ENCODE data around the gene COL16A1.

The COL16A1 gene

GRCh38 chr1:31664528-31664927, 39.3 kb downstream of the COL16A1 start:
- no peak for DNase-seq (ENCODE audit: low spot score)
- no peak for TF ChIP-seq CTCF (IDR thresholded peaks at IDR 0.05; ENCODE audit: extremely low read depth, missing control alignments)

- DNase-seq (ENCODE audit: low spot score) = peak; percentile 83
- peak; percentile 96 for TF ChIP-seq CTCF (IDR thresholded peaks at IDR 0.05; ENCODE audit: extremely low read depth, missing control alignments)
Measured at GRCh38 chr1:31663622-31664452, 40.0 kb downstream of the COL16A1 start.

- no peak for TF ChIP-seq CTCF (IDR thresholded peaks at IDR 0.05; ENCODE audit: extremely low read depth, missing control alignments)
- DNase-seq (ENCODE audit: low spot score) = no peak
Measured at GRCh38 chr1:31662463-31662862, 41.4 kb downstream of the COL16A1 start.

GRCh38 chr1:31661856-31662255, 42.0 kb downstream of the COL16A1 start:
- DNase-seq (ENCODE audit: low spot score) = no peak
- TF ChIP-seq CTCF (IDR thresholded peaks at IDR 0.05; ENCODE audit: extremely low read depth, missing control alignments) = no peak

- no peak for TF ChIP-seq CTCF (IDR thresholded peaks at IDR 0.05; ENCODE audit: extremely low read depth, missing control alignments)
- DNase-seq (ENCODE audit: low spot score) = no peak
Measured at GRCh38 chr1:31660871-31661455, 42.9 kb downstream of the COL16A1 start.

- no peak for TF ChIP-seq CTCF (IDR thresholded peaks at IDR 0.05; ENCODE audit: extremely low read depth, missing control alignments)
- DNase-seq (ENCODE audit: low spot score) = no peak
Measured at GRCh38 chr1:31659889-31660288, 43.9 kb downstream of the COL16A1 start.

GRCh38 chr1:31658721-31659120, 45.1 kb downstream of the COL16A1 start:
- no peak for DNase-seq (ENCODE audit: low spot score)

More at GRCh38 chr1:31658721-31659120, 45.1 kb downstream of the COL16A1 start:
- no peak for TF ChIP-seq CTCF (IDR thresholded peaks at IDR 0.05; ENCODE audit: extremely low read depth, missing control alignments)

All from GM20000 (cell line).